SKM-1 (cell line): ENCODE data around the gene MRPL4.
A peak's percentile ranks its signal among the peaks of the same experiment; 100 is the strongest.

Source experiments
- DNase-seq: peaks from one replicate; lab custom pipeline; 2025; ENCODE audit not compliant: unreplicated experiment; lab: John Stamatoyannopoulos, UW

Gene MRPL4

DNA sequence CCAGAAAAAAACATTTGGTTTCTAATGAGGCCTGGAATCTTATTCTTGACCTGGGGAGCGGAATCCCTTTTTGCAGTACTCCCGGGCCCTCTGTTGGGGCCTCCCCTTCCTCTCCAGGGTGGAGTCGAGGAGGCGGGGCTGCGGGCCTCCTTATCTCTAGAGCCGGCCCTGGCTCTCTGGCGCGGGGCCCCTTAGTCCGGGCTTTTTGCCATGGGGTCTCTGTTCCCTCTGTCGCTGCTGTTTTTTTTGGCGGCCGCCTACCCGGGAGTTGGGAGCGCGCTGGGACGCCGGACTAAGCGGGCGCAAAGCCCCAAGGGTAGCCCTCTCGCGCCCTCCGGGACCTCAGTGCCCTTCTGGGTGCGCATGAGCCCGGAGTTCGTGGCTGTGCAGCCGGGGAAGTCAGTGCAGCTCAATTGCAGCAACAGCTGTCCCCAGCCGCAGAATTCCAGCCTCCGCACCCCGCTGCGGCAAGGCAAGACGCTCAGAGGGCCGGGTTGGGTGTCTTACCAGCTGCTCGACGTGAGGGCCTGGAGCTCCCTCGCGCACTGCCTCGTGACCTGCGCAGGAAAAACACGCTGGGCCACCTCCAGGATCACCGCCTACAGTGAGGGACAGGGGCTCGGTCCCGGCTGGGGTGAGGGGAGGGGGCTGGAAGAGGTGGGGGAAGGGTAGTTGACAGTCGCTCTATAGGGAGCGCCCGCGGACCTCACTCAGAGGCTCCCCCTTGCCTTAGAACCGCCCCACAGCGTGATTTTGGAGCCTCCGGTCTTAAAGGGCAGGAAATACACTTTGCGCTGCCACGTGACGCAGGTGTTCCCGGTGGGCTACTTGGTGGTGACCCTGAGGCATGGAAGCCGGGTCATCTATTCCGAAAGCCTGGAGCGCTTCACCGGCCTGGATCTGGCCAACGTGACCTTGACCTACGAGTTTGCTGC, 35.1 kb downstream of the MRPL4 start, which contains the start of gene ICAM4:
Gene ICAM4 (plus strand): TSS at position 153 of the 935 bp plus-strand sequence. CDS start 58 bp downstream, at position 211.
- DNase-seq: peak; percentile 65

DNA sequence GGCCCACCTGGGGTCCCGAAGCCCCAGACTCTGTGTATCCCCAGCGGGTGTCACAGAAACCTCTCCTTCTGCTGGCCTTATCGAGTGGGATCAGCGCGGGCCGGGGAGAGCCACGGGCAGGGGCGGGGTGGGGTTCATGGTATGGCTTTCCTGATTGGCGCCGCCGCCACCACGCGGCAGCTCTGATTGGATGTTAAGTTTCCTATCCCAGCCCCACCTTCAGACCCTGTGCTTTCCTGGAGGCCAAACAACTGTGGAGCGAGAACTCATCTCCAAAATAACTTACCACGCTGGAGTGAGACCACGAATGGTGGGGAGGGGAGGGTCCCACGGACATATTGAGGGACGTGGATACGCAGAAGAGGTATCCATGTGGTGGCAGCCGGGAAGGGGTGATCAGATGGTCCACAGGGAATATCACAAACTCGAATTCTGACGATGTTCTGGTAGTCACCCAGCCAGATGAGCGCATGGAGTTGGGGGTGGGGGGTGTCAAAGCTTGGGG, 36.7 kb downstream of the MRPL4 start:
- DNase-seq: no peak

DNA sequence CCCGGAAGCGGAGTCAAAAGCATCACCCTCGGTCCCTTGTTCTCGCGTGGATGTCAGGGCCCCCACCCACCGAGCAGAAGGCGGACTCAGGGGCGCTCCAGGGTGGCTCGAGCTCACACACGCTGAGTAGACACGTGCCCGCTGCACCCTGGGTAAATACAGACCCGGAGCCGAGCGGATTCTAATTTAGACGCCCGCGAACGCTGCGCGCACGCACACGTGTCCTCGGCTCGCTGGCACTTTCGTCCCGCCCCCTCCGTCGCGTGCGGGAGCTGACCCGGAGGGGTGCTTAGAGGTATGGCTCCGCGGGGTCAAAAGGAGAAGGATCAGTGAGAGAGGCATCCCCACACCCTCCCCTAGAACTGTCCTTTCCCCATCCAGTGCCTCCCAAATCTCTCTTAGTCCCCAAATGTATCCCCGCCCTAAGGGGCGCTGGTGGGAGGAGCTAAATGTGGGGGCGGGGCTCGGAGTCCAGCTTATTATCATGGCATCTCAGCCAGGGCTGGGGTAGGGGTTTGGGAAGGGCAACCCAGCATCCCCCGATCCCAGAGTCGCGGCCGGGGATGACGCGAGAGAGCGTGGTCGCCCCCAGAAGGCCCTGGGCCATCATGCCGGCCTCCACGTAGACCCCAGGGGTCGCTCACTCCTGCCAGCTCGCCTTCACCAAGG, 37.3 kb downstream of the MRPL4 start:
- peak; percentile 85 for DNase-seq

DNA sequence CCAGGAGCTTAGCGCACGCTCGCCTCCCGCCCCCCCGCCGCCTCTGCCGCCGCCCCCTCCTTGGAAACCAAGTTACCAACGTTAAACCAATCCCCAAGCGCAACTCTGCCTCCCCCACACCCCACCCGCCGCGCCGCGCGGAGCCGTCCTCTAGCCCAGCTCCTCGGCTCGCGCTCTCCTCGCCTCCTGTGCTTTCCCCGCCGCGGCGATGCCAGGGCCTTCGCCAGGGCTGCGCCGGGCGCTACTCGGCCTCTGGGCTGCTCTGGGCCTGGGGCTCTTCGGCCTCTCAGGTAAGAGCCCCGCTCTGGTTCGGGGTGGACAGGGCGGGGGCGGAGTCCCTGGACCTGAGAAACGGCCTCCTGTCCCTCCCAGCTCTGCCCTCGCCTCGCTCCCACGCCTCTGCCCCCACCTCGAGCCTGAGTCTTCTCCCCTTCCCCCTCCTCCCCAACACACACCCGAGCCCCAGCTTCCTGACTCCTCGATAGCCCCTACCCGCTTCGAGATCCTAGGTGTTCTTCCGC, 37.9 kb downstream of the MRPL4 start, which contains the start of gene ICAM5:
Gene ICAM5 (plus strand): TSS at position 117 of the 521 bp plus-strand sequence. CDS start 92 bp downstream, at position 209.
- DNase-seq: no peak

DNA sequence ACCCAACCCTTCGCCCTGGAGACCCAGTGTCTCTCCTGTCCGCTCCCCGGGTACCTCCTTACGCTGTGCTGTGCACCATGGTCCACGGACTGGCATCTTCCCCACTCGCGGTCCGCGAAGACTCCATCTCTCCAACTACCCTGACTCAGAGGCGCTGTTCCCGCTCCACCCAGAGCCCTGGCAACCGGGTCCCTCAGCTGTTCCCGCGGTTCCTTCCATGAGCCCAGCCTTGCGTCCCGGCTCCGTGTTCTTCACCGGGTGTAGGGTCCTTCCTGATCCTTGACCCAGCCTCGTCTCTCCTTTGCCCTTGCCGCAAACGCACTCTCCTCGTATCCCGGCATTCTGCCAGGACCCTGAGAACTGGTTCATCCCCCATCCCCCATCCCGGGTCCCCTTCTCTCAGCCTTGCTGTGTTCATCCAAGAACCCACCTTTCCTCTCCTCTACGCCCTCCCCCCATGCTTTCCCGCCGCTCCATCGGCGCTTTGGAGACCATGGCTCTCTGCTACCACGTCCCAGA, 38.4 kb downstream of the MRPL4 start:
- no peak for DNase-seq

DNA sequence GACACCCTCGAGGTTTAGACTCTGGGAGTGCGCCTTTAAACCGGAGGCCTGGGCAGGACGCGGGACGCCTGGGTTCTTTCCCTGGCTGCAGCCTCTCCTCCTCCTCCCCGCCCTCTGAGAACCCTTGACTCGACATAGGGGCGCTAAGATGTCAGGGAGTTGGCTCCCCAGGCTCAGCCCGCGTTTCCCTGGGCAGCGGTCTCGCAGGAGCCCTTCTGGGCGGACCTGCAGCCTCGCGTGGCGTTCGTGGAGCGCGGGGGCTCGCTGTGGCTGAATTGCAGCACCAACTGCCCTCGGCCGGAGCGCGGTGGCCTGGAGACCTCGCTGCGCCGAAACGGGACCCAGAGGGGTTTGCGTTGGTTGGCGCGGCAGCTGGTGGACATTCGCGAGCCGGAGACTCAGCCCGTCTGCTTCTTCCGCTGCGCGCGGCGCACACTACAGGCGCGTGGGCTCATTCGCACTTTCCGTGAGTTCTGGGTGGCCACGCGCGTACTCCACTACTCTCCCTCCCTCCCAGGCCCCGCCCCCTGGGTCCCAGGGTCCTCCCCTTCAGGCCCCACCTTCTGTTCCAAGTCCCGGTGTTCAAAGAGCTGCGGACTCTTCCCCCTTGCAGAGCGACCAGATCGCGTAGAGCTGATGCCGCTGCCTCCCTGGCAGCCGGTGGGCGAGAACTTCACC, 39.0 kb downstream of the MRPL4 start:
- DNase-seq: no peak

DNA sequence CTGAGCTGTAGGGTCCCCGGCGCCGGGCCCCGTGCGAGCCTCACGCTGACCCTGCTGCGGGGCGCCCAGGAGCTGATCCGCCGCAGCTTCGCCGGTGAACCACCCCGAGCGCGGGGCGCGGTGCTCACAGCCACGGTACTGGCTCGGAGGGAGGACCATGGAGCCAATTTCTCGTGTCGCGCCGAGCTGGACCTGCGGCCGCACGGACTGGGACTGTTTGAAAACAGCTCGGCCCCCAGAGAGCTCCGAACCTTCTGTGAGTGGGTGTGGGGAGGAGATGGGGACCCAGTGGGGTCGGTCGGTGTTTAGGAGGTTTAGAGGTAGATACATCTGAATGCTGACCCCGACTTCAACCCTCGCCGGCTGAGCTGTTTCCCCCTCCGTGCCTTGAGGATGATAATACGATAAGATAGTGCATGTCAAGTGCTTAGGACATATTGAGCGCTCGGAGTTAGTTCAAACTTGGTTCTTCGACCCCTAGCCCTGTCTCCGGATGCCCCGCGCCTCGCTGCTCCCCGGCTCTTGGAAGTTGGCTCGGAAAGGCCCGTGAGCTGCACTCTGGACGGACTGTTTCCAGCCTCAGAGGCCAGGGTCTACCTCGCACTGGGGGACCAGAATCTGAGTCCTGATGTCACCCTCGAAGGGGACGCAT, 39.7 kb downstream of the MRPL4 start:
- no peak for DNase-seq

DNA sequence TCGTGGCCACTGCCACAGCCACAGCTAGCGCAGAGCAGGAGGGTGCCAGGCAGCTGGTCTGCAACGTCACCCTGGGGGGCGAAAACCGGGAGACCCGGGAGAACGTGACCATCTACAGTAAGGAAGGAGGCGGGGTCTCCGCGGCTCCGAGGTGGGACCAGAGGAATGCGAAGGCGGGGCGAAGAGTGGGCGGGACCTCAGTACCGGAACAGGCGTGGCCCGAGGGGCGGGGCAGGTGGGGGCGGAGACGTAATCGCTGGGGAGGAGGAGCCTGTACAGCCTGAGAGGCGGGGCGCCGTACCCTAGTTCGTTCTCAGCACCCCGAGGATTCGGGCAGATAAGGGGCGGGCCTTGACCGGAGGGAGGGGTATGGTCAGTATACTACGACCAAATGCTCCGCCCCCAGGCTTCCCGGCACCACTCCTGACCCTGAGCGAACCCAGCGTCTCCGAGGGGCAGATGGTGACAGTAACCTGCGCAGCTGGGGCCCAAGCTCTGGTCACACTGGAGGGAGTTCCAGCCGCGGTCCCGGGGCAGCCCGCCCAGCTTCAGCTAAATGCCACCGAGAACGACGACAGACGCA, 40.3 kb downstream of the MRPL4 start:
- no peak for DNase-seq

DNA sequence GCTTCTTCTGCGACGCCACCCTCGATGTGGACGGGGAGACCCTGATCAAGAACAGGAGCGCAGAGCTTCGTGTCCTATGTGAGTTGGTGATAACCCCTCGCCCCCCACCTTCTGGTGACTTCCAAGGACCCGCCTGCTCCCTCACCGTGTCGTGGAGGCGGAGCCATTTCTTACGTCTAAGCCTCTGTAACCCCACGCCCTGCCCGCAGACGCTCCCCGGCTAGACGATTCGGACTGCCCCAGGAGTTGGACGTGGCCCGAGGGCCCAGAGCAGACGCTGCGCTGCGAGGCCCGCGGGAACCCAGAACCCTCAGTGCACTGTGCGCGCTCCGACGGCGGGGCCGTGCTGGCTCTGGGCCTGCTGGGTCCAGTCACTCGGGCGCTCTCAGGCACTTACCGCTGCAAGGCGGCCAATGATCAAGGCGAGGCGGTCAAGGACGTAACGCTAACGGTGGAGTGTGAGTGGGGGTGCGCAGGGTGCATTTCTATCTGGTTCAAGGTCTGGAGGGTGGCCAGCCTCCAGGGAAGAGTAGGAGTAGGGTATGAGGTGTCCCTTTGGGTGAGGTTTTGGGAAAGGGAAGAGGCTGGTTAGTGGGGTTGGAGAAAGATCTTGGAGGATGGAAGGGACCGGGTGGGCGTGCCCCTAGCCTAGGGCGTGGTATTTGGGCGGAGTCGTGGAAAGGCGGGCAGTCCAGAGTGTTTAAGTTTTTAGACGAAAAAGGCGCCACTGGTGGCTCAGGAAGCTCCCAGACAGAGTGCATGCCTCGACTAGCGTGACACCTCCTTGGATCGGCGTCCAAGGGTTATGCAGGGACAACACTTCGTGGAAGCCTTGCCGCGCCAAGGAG, 41.0 kb downstream of the MRPL4 start:
- DNase-seq: no peak

DNA sequence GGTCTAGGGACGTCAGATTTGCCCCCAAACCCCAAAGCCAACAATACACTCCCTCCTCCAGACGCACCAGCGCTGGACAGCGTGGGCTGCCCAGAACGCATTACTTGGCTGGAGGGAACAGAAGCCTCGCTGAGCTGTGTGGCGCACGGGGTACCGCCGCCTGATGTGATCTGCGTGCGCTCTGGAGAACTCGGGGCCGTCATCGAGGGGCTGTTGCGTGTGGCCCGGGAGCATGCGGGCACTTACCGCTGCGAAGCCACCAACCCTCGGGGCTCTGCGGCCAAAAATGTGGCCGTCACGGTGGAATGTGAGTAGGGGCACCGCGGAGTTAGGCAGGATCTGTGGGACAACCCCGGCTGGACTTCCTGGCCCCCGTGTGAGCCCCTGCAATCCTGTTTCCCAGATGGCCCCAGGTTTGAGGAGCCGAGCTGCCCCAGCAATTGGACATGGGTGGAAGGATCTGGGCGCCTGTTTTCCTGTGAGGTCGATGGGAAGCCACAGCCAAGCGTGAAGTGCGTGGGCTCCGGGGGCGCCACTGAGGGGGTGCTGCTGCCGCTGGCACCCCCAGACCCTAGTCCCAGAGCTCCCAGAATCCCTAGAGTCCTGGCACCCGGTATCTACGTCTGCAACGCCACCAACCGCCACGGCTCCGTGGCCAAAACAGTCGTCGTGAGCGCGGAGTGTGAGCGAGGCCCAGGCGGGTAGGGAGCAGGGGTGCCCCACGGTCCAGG, 41.8 kb downstream of the MRPL4 start:
- no peak for DNase-seq

DNA sequence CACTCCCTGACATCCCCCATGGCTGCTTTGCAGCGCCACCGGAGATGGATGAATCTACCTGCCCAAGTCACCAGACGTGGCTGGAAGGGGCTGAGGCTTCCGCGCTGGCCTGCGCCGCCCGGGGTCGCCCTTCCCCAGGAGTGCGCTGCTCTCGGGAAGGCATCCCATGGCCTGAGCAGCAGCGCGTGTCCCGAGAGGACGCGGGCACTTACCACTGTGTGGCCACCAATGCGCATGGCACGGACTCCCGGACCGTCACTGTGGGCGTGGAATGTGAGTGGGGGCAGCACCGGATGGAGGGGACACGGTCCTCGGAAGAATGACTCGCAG, 42.3 kb downstream of the MRPL4 start:
- no peak for DNase-seq

DNA sequence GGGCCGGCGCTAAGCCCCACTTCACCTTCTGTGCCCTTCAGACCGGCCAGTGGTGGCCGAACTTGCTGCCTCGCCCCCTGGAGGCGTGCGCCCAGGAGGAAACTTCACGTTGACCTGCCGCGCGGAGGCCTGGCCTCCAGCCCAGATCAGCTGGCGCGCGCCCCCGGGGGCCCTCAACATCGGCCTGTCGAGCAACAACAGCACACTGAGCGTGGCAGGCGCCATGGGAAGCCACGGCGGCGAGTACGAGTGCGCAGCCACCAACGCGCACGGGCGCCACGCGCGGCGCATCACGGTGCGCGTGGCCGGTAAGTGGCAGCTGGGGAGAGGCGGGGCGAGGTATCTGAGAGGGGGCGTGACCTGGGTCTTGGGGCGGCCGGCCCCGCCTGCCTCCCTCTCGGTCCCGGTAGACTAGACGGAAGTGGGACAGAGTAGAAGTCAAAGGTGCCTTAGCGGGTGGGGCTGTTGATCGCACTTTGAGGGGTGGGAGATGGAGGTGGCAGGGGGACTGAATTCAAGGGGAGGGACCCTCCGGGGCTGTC, 43.4 kb downstream of the MRPL4 start:
- no peak for DNase-seq

DNA sequence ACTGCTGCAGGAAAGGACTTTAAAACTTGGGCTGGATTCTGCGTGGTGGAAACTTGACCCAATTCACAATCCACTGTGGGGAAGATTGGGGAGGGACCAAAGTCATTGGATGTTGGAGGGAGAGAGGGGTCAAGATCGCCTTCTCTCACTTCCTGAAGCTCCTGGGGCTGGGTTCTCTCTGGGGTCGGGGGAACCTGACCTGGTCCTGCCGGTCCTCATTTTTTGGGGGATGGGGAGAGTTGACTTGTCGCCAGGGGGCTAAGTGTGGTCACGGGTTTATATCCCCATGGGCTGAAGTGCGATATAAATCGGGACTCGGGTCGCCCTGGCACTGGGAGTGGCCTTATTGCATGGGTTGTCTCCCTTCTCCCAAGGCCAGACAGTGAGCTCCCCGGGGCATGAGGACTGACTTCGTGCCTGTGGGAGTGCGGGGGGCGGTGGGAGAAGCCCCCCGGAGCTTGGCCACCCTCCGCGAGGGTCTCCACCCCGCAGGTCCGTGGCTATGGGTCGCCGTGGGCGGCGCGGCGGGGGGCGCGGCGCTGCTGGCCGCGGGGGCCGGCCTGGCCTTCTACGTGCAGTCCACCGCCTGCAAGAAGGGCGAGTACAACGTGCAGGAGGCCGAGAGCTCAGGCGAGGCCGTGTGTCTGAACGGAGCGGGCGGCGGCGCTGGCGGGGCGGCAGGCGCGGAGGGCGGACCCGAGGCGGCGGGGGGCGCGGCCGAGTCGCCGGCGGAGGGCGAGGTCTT, 44.0 kb downstream of the MRPL4 start:
- DNase-seq: no peak

DNA sequence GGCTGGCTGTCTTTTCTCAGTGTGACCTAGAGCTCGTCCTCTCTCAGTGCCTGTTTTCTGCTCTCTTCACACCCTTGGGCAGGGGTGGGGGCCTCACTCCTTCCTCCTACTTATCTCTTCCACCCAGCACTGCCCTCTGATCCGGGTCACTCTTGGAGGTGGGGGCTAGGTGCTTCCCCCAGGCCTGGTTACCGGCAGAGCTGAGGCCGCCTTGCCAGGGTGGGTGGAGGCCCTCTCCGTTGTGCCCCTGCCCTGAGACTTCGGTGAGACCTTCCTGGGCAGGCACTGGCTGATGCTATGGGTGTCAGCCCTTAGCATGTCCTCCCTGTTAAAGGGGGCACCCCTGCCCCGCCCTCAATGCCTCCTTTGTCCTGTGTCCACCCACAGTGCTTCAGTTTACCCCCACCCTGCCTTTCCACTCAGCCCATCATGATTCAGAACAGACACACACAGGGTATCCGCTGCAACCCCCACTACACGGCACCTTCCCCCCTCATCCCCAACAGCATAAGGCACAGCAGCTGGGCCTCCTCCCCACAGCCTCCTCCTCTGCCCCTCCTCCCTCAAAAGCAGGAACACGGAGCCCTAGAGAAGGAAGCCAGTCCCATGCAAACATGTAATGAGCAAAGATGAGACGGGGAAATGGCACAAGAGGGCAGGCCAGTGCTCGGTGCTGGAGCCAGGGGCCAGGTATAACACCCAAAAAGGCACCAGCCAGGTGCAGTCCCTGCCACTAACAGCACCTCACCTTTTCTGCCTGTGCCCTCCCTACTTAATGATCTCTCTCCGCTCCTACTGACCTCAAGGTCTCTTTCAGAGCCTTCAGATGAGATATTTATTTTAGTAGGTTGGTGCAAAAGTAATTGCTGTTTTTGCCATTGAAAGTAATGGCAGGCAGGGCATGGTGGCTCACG, 47.8 kb downstream of the MRPL4 start:
- peak; percentile 78 for DNase-seq

DNA sequence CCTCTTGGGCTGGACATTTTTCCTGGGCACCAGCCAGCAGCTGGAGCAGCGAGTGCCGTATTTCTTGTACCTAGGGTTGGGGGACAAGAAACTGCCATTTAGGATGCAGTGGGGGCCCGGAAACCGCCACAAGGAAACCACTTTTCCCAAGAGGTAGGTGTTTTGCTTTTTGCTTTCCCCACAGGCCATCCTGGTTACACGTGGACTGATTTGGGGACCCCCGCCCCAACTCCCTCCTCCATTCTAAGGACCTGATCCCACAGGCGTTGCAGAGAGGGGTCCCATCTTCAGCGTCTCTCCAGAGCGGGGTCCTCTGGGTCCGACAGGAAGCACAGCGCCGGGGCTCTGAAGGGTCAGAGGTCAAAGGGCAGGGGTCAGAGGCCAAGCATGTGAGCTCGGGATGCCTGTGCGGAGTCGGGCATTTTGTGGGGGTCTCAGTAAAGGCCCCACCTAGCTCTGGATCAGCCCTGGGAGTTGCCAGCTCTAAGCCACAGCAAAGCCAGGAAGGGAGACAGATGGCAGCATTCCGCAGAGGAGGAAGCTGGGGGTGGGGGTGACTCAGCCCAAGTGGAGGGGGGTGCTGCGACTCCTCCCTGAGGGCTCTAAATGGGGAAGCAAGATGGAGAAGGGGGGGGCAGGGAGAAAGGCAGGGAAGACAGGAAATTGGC, 53.3 kb downstream of the MRPL4 start:
- peak; percentile 20 for DNase-seq

DNA sequence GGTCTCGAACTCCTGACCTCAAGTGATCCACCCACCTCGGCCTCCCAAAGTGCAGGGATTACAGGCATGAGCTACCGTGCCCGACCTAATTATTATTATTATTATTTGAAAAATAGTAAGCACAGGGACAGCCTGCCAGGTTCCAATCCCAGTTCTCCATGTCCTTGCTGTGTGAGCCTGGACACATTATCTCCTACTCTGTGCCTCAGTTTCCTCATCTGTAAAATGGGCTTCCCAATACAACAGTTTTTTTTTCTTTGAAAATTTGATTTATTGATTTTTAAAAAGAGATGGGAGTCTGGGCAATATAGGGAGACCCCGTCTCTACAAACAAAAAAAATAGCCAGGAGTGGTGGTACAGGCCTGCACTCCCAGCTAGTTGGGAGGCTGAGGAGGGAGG, 54.3 kb downstream of the MRPL4 start:
- no peak for DNase-seq
